GM19455 (cell line): Measurements from ENCODE around the gene KTN1.

Source experiments
- ATAC-seq: cut with Tn5 transposase; IDR thresholded peaks from one replicate; pipeline ENCODE4 v1.9.1; 2021; ENCODE audit not compliant: unreplicated experiment

KTN1 gene

GRCh38 chr14:55609681-55610080 lies 29.7 kb downstream of the KTN1 start:
- no peak for ATAC-seq

DNA sequence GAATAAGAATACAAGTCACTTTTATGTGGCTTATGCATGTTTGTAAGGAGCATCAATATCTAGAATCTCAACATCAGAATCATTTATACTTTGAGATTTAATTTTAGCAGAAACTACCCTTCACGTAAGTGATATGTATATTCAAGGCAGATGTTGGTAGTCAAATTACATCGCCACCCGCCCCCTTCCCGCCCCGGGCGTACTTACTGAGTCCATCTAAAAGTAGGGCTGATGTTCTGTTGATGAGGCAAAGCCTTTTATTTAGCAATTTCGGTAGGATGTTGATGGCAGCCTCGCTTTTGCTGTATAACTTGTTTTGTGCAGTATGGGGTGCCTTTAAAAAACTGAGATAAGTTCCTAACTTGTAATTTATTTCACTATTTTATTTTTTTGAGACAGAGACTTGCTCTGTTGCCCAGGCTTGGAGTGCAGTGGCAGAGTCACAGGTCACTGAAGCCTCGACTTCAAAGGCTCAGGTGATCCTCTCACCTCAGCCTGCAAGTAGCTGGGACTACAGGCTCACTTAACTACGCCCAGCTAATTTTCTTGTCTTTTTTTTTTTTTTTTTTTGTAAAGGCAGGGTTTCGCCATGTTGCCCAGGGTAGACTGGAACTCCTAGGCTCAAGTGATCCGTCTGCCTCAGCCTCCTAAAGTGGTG lies 30.8 kb downstream of the KTN1 start:
- no peak for ATAC-seq

- no peak for ATAC-seq
Observed at GRCh38 chr14:55611859-55612258, 31.9 kb downstream of the KTN1 start.

GRCh38 chr14:55614304-55614703 lies 34.3 kb downstream of the KTN1 start:
- ATAC-seq = no peak

GRCh38 chr14:55620277-55620676 lies 40.3 kb downstream of the KTN1 start:
- no peak for ATAC-seq

DNA sequence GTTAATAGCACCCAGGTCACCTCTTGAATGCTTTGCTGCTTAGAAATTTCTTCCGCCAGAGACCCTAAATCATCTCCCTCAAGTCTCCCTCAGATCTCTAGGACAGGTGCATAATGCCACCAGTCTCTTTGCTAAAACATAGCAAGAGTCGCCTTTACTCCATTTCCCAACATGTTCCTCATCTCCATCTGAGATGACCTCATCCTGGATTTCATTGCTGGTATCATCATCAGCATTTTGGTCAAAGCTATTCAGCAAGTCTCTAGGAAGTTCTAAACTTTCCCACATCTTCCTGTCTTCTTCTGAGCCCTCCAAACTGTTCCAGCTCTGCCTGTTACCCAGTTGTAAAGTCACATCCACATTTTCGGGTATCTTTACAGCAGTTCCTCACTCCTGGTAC lies 41.0 kb downstream of the KTN1 start:
- ATAC-seq = no peak

DNA sequence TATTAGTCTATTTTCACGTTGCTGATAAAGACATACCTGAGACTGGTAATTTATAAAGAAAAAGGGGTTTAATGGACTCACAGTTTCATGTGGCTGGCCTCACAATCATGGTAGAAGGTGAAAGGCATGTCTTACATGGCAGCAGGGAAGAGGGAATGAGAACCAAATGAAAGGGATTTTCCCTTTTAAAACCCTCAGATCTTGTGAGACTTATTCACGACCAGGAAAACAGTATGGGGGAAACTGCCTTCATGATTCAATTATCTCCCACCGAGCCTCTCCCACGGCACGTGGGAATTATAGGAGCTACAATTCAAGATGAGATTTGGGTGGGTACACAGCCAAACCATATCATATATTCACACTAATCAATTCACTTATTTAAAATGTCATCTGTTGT lies 41.4 kb downstream of the KTN1 start:
- ATAC-seq = no peak

- ATAC-seq = no peak
Observed at GRCh38 chr14:55624913-55625312, 44.9 kb downstream of the KTN1 start.

DNA sequence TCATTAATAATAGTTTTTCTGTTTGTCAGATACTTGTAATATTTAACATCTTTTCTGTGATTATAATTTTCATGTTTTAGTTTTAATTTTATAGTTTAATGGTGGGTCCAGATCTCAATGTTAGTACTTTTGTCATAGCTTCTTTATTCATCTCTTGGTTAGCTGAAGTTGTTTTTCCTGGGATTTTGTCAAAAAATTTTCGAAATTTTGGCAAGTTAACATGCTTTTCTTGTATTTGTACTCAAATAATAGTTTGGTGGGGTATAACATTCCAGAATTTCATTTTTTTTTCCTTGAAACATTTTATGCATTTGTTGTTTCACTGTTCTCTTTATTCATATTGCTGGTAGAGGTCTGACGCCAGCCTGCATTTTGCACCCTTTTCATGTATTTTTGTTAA lies 45.5 kb downstream of the KTN1 start:
- no peak for ATAC-seq

DNA sequence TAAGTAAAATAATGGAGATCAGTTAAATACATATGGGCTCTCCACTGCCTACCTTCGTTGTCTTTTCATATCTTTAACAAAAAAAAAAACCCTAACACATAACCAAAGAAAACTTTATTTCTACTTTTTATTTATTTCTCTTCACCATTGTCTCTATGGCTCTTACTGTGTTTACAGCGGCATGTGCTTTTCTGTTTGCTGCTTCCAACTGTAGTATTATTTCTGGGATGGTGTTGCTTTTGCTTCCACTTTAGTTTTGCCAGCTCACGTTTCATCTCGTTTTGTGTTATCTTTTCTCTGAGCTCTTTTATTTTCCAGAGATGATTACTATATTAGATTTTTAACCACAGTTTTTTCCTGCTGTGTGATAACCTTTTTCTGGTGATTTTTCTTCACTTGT lies 46.1 kb downstream of the KTN1 start:
- ATAC-seq = no peak

DNA sequence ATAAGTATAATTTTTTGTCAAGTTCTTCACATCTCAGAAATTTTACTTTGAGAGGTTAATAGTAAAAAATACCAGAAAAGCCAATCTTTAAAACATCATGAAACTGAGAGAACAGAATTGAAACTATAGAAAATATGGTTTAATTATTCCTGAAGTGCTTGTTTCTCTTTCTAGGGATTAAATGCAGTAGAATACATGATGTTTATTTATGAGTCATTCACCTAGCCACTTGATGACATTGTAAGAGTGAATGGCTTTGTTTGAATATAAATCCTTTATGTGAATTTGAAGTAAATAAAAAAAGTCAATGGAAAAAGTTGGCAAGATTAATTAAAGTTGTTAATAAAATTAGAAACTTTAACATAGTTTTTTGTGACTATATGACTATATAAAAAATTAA lies 48.4 kb downstream of the KTN1 start:
- ATAC-seq = no peak

- no peak for ATAC-seq
Observed at GRCh38 chr14:55638665-55639064, 58.7 kb downstream of the KTN1 start.

GRCh38 chr14:55641290-55641689 lies 61.3 kb downstream of the KTN1 start:
- ATAC-seq = no peak

- no peak for ATAC-seq
Observed at GRCh38 chr14:55641954-55642353, 61.9 kb downstream of the KTN1 start.

GRCh38 chr14:55645145-55645544 lies 65.1 kb downstream of the KTN1 start:
- no peak for ATAC-seq

- no peak for ATAC-seq
Observed at GRCh38 chr14:55645845-55646832, 66.1 kb downstream of the KTN1 start.

- no peak for ATAC-seq
Observed at GRCh38 chr14:55650992-55651391, 71.0 kb downstream of the KTN1 start.

DNA sequence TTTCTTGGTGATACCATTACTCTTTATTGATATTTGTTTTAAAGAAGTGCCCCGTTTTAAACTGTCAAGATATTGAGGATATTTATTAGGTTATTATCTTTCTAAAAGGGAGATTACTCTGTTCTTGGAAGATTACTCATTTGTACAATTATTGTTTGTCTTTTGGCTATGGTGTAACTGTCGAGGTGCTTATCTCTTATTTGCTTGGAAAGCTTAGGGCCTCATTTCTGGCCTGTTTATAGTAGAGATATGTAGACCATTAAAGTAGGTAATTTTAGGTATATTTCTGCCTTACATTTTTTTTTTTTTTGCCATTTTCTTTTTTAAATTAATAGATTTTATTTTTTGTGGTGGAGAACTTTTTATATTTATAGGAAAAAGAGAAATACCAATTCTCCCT lies 74.2 kb downstream of the KTN1 start:
- ATAC-seq = no peak

GRCh38 chr14:55661029-55661428 lies 81.0 kb downstream of the KTN1 start:
- ATAC-seq = no peak

DNA sequence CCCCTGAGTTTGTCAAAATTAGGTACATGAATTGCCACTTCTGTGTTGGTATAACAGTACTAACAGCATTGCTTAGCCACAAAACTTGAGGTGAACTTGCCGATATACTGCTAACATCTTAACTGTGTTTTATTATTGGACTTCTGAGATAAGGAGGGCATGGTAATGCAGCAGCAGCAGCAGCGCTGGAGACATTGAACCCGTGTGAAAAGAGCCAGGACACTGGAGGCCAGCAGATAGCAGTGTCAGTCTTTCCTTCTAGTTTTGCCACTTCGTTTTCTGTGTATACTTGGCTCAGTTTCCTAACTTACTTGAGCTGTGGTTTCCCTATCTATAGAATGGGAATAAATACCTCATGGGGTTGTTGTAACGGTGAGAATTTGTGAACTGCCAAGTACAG lies 82.7 kb downstream of the KTN1 start:
- ATAC-seq = no peak

- ATAC-seq = no peak
Observed at GRCh38 chr14:55665067-55665675, 85.2 kb downstream of the KTN1 start.

- ATAC-seq = no peak
Observed at GRCh38 chr14:55667801-55668200, 87.8 kb downstream of the KTN1 start.
